ENCODE measurements around the gene AFAP1. TPM values are rescaled to one million over a fixed set of nuclear protein-coding genes. Genes with fewer than 3 reads are reported as not detected.
A peak's percentile ranks its signal among the peaks of the same experiment; 100 is the strongest.

The AFAP1 gene
- total and polyA plus RNA-seq, 12 donors = 2.9 to 8.9 (median 5.8) TPM

GRCh38 chr4:7741946-7742806, 197.5 kb downstream of the AFAP1 start:
- intact Hi-C loops (cut with DNase I) = no loop called here
- WGBS, 2 donors = 94 to 97% methylated on average over 18 of the region's 18 CpGs

GRCh38 chr4:7740866-7741525, 198.7 kb downstream of the AFAP1 start:
- no peak for TF ChIP-seq CTCF (IDR thresholded peaks at IDR 0.05)
- no peak overlapping the region for H3K27ac ChIP-seq
- H3K9me3 ChIP-seq = peaks cover 0 to 7% (median 0%) of the 10 kb centered on the region in 11 donors
- WGBS, 2 donors = 95 to 97% methylated on average over 19 of the region's 19 CpGs
- DNase-seq (no peak), ATAC-seq (no peak)
- no peaks in the 10 kb centered on the region for H3K27me3 ChIP-seq
- H3K4me1 ChIP-seq = peaks cover 0 to 5% (median 0%) of the 10 kb centered on the region in 9 donors
- H3K36me3 ChIP-seq = no peaks in the 10 kb centered on the region
- intact Hi-C loops (cut with DNase I) = no loop called here
- no peak overlapping the region for H3K4me3 ChIP-seq

More at GRCh38 chr4:7741946-7742806, 197.5 kb downstream of the AFAP1 start:
- H3K4me1 ChIP-seq = peaks cover 0 to 5% (median 0%) of the 10 kb centered on the region in 9 donors
- H3K36me3 ChIP-seq = no peaks in the 10 kb centered on the region
- no peak overlapping the region for H3K27ac ChIP-seq
- no peak for TF ChIP-seq CTCF (IDR thresholded peaks at IDR 0.05)
- ATAC-seq (no peak), DNase-seq (no peak)
- H3K27me3 ChIP-seq = no peaks in the 10 kb centered on the region
- peaks cover 0 to 7% (median 0%) of the 10 kb centered on the region in 11 donors for H3K9me3 ChIP-seq
- no peak overlapping the region for H3K4me3 ChIP-seq

- Histone ChIP-seq H3K4me3 (no peak overlapping the region), H3K27ac (no peak overlapping the region), H3K27me3 (peaks cover 0 to 5% (median 0%) of the 10 kb centered on the region in 7 donors), H3K36me3 (no peaks in the 10 kb centered on the region), H3K4me1 (peaks cover 0 to 5% (median 0%) of the 10 kb centered on the region in 9 donors), H3K9me3 (peaks cover 0 to 7% (median 0%) of the 10 kb centered on the region in 11 donors)
- intact Hi-C loops (cut with DNase I) = no loop called here
- 90 to 92% methylated on average over 45 of the region's 45 CpGs for WGBS, 2 donors
- peak in 1 of 8 donors; percentile 5 for ATAC-seq
- no peak for TF ChIP-seq CTCF (IDR thresholded peaks at IDR 0.05)
- no peak for DNase-seq
Observed at GRCh38 chr4:7739918-7740865, 199.5 kb downstream of the AFAP1 start.
